T-cell (primary cell): ENCODE data around the gene TNNI3. TPM values are rescaled to one million over a fixed set of nuclear protein-coding genes. Genes with fewer than 3 reads are reported as not detected.
A peak's percentile ranks its signal among the peaks of the same experiment; 100 is the strongest.

Source experiments
- ATAC-seq, 4 experiments: fragments of 200-7000 bp in 3 of 4; fragments of 150-1000 bp in 1 of 4; cut with Tn5 transposase; replicated peaks in 1 of 4; 1 replicate in 3 of 4; 2 replicates in 1 of 4; pipeline ENCODE4 v1.10.0; 2021; ENCODE audit warnings: moderate library complexity in 3 of 4, mild to moderate bottlenecking in 2 of 4, moderate number of reproducible peaks in 1 of 4
- CTCF ChIA-PET, 2 donors: fragments of 300-600 bp; sonication (Branson Sonifier 250); formaldehyde crosslinking; loops; one replicate each; lab custom pipeline; 2022; ENCODE audit warnings: antibody characterized with exemption in 2 of 2; lab: Charles Lee
- POLR2A ChIA-PET, 2 donors: fragments of 300-600 bp; sonication (Branson Sonifier 250); formaldehyde crosslinking; loops; one replicate each; lab custom pipeline; 2022; ENCODE audit warnings: antibody characterized with exemption in 2 of 2; lab: Charles Lee
- DNase-seq, 35 experiments: peaks; one replicate each; pipeline versions ENCODE4 v3.0.0 to v3.0.0-alpha.2; 2013 to 2023
- H3K27ac ChIP-seq: one replicate; pipeline ENCODE4 v1.5.1; 2013; ENCODE audit warnings: low read length
- H3K27me3 ChIP-seq, 2 experiments: replicated peaks in 1 of 2; 1 replicate in 1 of 2; 2 replicates in 1 of 2; pipeline versions ENCODE4 v1.6.1 to v1.7.0; 2013; ENCODE audit warnings: low read length in 1 of 2, mixed read lengths in 1 of 2; ENCODE audit not compliant: control insufficient read depth in 2 of 2, insufficient read depth in 2 of 2; ENCODE audit errors: extremely low read depth in 1 of 2
- H3K36me3 ChIP-seq, 2 donors: 1 replicate in 1 of 2; 2 replicates in 1 of 2; pipeline versions ENCODE4 v1.6.1 to v1.7.0; 2013; ENCODE audit warnings: low read length in 1 of 2; ENCODE audit not compliant: control insufficient read depth in 2 of 2, insufficient read depth in 1 of 2; ENCODE audit errors: extremely low read depth in 1 of 2
- H3K4me1 ChIP-seq, 2 experiments: 1 replicate in 1 of 2; 2 replicates in 1 of 2; pipeline versions ENCODE4 v1.6.1 to v1.7.0; 2013; ENCODE audit warnings: low read length in 2 of 2, mixed read lengths in 1 of 2; ENCODE audit not compliant: insufficient read depth in 2 of 2, control insufficient read depth in 1 of 2; ENCODE audit errors: extremely low read depth in 1 of 2
- H3K4me3 ChIP-seq, 2 donors: 1 replicate in 1 of 2; 2 replicates in 1 of 2; pipeline versions ENCODE4 v1.5.1 to v1.7.0; 2013; ENCODE audit warnings: mild to moderate bottlenecking in 2 of 2, low read length in 1 of 2, moderate library complexity in 1 of 2; ENCODE audit not compliant: control insufficient read depth in 1 of 2; ENCODE audit errors: extremely low read depth in 1 of 2
- H3K9me3 ChIP-seq: 2 replicates; pipeline ENCODE4 v1.7.0; 2013
- H3K27ac Mint-ChIP-seq, 2 donors: one replicate each; pipeline ENCODE4 v1.8.0; 2020 to 2021; ENCODE audit warnings: mild to moderate bottlenecking in 2 of 2, mixed read lengths in 2 of 2
- H3K27me3 Mint-ChIP-seq, 2 donors: one replicate each; pipeline ENCODE4 v1.8.0; 2021 to 2022; ENCODE audit warnings: mixed read lengths in 2 of 2
- H3K36me3 Mint-ChIP-seq: one replicate; pipeline ENCODE4 v1.8.0; 2021; ENCODE audit warnings: mixed read lengths
- H3K4me1 Mint-ChIP-seq, 3 donors: one replicate each; pipeline ENCODE4 v1.8.0; 2020 to 2022; ENCODE audit warnings: mixed read lengths in 3 of 3, mild to moderate bottlenecking in 1 of 3
- H3K4me3 Mint-ChIP-seq, 3 donors: one replicate each; pipeline ENCODE4 v1.8.0; 2020 to 2022; ENCODE audit warnings: mild to moderate bottlenecking in 3 of 3, mixed read lengths in 3 of 3, moderate library complexity in 3 of 3
- H3K9me3 Mint-ChIP-seq, 3 donors: one replicate each; pipeline ENCODE4 v1.8.0; 2020 to 2022; ENCODE audit warnings: mixed read lengths in 3 of 3
- WGBS: methylation state at CpG from one replicate; pipeline ENCODE4 v1.1.5; 2013; ENCODE audit warnings: missing lambda C conversion rate; ENCODE audit not compliant: insufficient coverage; 5-methylcytosine and 5-hydroxymethylcytosine counted together
- total RNA-seq, 35 experiments: library from RNA in 6 of 35; stranded (reverse) in 6 of 35; fragments of 120-200 nt in 1 of 35; gene quantifications; one replicate each; pipeline versions ENCODE4 v1.2.1 to v1.2.4 and lab custom pipeline; 2013 to 2026

Gene TNNI3
- total RNA-seq, 5 donors from 2014 or later (not counting 1 experiment from before 2014, with no cell fraction given): not detected

DNA sequence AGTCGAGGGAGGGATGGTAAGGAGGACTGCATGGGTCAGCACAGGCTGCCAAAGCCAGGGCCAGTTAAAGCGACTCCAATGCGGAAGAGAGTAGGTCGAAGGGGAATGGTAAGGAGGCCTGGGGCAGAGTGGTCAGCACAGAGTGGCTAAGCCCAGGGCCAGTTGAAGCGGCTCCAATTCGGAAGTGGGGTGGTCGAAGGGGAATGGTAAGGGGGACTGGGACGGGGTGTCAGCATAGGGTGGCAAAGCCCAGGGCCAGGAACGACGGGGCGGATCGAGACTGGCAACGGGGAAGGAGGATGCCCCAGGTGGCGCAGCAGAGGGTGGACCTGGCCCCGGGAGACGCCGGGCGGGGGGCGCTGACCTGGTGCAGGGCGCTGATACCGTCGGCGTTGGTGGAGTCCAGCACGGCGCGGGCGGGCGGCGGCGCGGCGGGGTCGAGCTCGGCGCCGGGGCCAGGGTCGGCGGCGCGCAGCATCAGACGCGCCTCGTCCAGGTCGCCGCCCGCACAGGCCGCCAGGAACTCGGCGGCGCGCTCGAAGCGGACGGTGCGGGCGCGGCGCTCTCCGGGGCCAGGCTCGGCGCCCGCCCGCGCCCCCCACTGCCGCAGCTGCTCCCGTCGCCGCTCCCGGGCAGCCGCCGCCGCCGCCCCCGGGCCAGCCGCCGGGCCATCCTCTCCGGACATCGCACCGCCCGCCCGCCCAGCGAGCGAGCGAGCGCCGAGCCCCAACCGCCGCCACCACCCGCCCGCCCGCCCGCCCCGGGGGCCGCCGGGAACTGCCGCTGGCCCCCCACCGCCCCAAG, 40.5 kb downstream of the TNNI3 start, which contains the start of gene PPP1R12C:
Gene PPP1R12C (minus strand): TSS at position 779 of the 804 bp plus-strand sequence. CDS start 94 bp downstream, at position 685.
- H3K4me1 Mint-ChIP-seq: peaks cover 30 to 46% (median 41%) of the 10 kb centered on the region in 3 donors
- ATAC-seq (peak; percentile 11 to 31 (median 24)), DNase-seq (peak in 4 of 35 experiments; percentile 14 to 26 (median 19))
- POLR2A ChIA-PET: no interaction called here
- Histone ChIP-seq H3K27ac (peak within 1 kb of the TSS; percentile 68), H3K4me1 (peaks cover 12 to 46% of the 10 kb centered on the region in 2 experiments), H3K9me3 (no peaks in the 10 kb centered on the region), H3K4me3 (peak within 1 kb of the TSS; percentile 87 to 94), H3K36me3 (peaks cover 3% of the 10 kb centered on the region in 2 donors), H3K27me3 (peaks cover 0 to 3% of the 10 kb centered on the region in 2 experiments)
- H3K36me3 Mint-ChIP-seq: no peaks in the 10 kb centered on the region
- under 1% methylated on average over 94 of the region's 97 CpGs for WGBS
- peak within 1 kb of the TSS; percentile 95 to 97 (median 96) for H3K4me3 Mint-ChIP-seq
- H3K27me3 Mint-ChIP-seq: no peaks in the 10 kb centered on the region
- peak within 1 kb of the TSS; percentile 88 to 93 for H3K27ac Mint-ChIP-seq
- H3K9me3 Mint-ChIP-seq: no peaks in the 10 kb centered on the region
- CTCF ChIA-PET: interaction anchor here (0.5 to 0.7 kb wide), 2 partner anchors 13 to 582 kb away, joined by 3 to 8 read pairs; no protein-coding TSS in a partner anchor

DNA sequence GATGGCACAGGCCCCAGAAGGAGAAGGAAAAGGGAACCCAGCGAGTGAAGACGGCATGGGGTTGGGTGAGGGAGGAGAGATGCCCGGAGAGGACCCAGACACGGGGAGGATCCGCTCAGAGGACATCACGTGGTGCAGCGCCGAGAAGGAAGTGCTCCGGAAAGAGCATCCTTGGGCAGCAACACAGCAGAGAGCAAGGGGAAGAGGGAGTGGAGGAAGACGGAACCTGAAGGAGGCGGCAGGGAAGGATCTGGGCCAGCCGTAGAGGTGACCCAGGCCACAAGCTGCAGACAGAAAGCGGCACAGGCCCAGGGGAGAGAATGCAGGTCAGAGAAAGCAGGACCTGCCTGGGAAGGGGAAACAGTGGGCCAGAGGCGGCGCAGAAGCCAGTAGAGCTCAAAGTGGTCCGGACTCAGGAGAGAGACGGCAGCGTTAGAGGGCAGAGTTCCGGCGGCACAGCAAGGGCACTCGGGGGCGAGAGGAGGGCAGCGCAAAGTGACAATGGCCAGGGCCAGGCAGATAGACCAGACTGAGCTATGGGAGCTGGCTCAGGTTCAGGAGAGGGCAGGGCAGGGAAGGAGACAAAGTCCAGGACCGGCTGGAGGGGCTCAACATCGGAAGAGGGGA, 41.2 kb downstream of the TNNI3 start:
- Histone ChIP-seq H3K27me3 (peaks cover 0 to 3% of the 10 kb centered on the region in 2 experiments), H3K9me3 (no peaks in the 10 kb centered on the region), H3K27ac (peak overlapping the region; percentile 68), H3K4me1 (peaks cover 12 to 46% of the 10 kb centered on the region in 2 experiments), H3K36me3 (peaks cover 3% of the 10 kb centered on the region in 2 donors), H3K4me3 (peak overlapping the region; percentile 87)
- WGBS: under 1% methylated on average over 25 of the region's 25 CpGs
- DNase-seq: peak in 26 of 35 experiments; percentile 14 to 66 (median 28)
- Mint-ChIP-seq H3K27ac (peak overlapping the region; percentile 88 to 91), H3K4me3 (peak overlapping the region; percentile 82 to 96 (median 92)), H3K9me3 (no peaks in the 10 kb centered on the region), H3K4me1 (peaks cover 30 to 46% (median 41%) of the 10 kb centered on the region in 3 donors), H3K36me3 (no peaks in the 10 kb centered on the region), H3K27me3 (no peaks in the 10 kb centered on the region)
- POLR2A ChIA-PET: no interaction called here
- CTCF ChIA-PET: interaction anchor here (0.5 to 0.7 kb wide), 2 partner anchors 13 to 581 kb away, joined by 3 to 8 read pairs; no protein-coding TSS in a partner anchor
- ATAC-seq: peak in 3 of 4 experiments; percentile 18 to 25 (median 21)

DNA sequence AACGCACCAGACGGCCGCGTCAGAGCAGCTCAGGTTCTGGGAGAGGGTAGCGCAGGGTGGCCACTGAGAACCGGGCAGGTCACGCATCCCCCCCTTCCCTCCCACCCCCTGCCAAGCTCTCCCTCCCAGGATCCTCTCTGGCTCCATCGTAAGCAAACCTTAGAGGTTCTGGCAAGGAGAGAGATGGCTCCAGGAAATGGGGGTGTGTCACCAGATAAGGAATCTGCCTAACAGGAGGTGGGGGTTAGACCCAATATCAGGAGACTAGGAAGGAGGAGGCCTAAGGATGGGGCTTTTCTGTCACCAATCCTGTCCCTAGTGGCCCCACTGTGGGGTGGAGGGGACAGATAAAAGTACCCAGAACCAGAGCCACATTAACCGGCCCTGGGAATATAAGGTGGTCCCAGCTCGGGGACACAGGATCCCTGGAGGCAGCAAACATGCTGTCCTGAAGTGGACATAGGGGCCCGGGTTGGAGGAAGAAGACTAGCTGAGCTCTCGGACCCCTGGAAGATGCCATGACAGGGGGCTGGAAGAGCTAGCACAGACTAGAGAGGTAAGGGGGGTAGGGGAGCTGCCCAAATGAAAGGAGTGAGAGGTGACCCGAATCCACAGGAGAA, 42.0 kb downstream of the TNNI3 start:
- CTCF ChIA-PET: no interaction called here
- Histone ChIP-seq H3K27me3 (peaks cover 0 to 3% of the 10 kb centered on the region in 2 experiments), H3K36me3 (peaks cover 3% of the 10 kb centered on the region in 2 donors), H3K4me3 (peak overlapping the region; percentile 87), H3K27ac (peak overlapping the region; percentile 68), H3K4me1 (peaks cover 12 to 46% of the 10 kb centered on the region in 2 experiments), H3K9me3 (no peaks in the 10 kb centered on the region)
- Mint-ChIP-seq H3K27ac (peak overlapping the region; percentile 88 to 91), H3K36me3 (peaks cover 3% of the 10 kb centered on the region), H3K4me1 (peaks cover 32 to 46% (median 41%) of the 10 kb centered on the region in 3 donors), H3K4me3 (peak overlapping the region; percentile 82 to 96 (median 92)), H3K27me3 (no peaks in the 10 kb centered on the region), H3K9me3 (no peaks in the 10 kb centered on the region)
- POLR2A ChIA-PET: interaction anchor here in 1 of 2 donors (0.6 kb wide), 1 partner anchor 208 kb away, joined by 4 read pairs; no protein-coding TSS in a partner anchor
- 92% methylated on average over 6 of the region's 13 CpGs for WGBS
- ATAC-seq (no peak), DNase-seq (no peak)

DNA sequence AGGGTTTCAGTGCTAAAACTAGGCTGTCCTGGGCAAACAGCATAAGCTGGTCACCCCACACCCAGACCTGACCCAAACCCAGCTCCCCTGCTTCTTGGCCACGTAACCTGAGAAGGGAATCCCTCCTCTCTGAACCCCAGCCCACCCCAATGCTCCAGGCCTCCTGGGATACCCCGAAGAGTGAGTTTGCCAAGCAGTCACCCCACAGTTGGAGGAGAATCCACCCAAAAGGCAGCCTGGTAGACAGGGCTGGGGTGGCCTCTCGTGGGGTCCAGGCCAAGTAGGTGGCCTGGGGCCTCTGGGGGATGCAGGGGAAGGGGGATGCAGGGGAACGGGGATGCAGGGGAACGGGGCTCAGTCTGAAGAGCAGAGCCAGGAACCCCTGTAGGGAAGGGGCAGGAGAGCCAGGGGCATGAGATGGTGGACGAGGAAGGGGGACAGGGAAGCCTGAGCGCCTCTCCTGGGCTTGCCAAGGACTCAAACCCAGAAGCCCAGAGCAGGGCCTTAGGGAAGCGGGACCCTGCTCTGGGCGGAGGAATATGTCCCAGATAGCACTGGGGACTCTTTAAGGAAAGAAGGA, 42.9 kb downstream of the TNNI3 start:
- CTCF ChIA-PET: interaction anchor here in 1 of 2 donors (0.7 kb wide), 1 partner anchor 45 kb away, joined by 3 read pairs; no protein-coding TSS in a partner anchor
- peaks cover 3% of the 10 kb centered on the region for H3K36me3 Mint-ChIP-seq
- peak overlapping the region; percentile 47 to 96 (median 54) for H3K4me3 Mint-ChIP-seq
- peaks cover 12 to 46% of the 10 kb centered on the region in 2 experiments for H3K4me1 ChIP-seq
- ATAC-seq (no peak), DNase-seq (no peak)
- peaks cover 3 to 4% of the 10 kb centered on the region in 2 donors for H3K36me3 ChIP-seq
- H3K4me3 ChIP-seq: no peak overlapping the region
- no peak overlapping the region for H3K27ac ChIP-seq
- no peaks in the 10 kb centered on the region for H3K9me3 ChIP-seq
- H3K27me3 ChIP-seq: peaks cover 0 to 3% of the 10 kb centered on the region in 2 experiments
- WGBS: 97% methylated on average over 5 of the region's 9 CpGs
- H3K9me3 Mint-ChIP-seq: no peaks in the 10 kb centered on the region
- H3K4me1 Mint-ChIP-seq: peaks cover 30 to 44% (median 41%) of the 10 kb centered on the region in 3 donors
- H3K27ac Mint-ChIP-seq: no peak overlapping the region
- POLR2A ChIA-PET: no interaction called here
- H3K27me3 Mint-ChIP-seq: no peaks in the 10 kb centered on the region

DNA sequence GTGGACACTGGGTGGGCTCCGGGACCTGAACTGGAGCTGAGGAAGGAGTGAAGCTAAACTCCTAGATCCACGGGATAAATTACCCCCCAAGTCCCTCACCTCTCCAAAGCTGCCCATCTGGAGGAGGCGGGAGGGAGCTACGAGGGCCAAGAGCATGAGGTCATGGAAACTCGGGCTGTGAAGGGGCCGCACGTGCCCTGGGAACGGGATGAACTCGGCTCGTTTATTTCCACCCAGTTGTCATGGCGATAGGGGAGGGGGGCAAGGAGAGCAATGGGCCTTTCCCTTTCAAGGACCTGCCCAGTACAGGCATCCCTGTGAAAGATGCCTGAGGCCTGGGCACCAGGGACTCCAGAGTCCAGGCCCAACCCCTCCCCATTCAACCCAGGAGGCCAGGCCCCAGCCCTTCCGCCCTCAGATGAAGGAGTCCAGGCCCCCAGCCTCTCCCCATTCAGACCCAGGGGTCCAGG, 43.9 kb downstream of the TNNI3 start:
- no peaks in the 10 kb centered on the region for H3K27me3 Mint-ChIP-seq
- no peak for DNase-seq
- Histone ChIP-seq H3K4me3 (no peak overlapping the region), H3K9me3 (no peaks in the 10 kb centered on the region), H3K27ac (no peak overlapping the region), H3K27me3 (peaks cover 0 to 2% of the 10 kb centered on the region in 2 experiments), H3K36me3 (peaks cover 10 to 11% of the 10 kb centered on the region in 2 donors), H3K4me1 (peaks cover 12 to 41% of the 10 kb centered on the region in 2 experiments)
- H3K36me3 Mint-ChIP-seq: peaks cover 10% of the 10 kb centered on the region
- no peak overlapping the region for H3K4me3 Mint-ChIP-seq
- WGBS: 91% methylated on average over 6 of the region's 12 CpGs
- H3K9me3 Mint-ChIP-seq: no peaks in the 10 kb centered on the region
- ATAC-seq: no peak
- CTCF ChIA-PET: no interaction called here
- no peak overlapping the region for H3K27ac Mint-ChIP-seq
- POLR2A ChIA-PET: no interaction called here
- H3K4me1 Mint-ChIP-seq: peaks cover 25 to 40% (median 36%) of the 10 kb centered on the region in 3 donors
